H1 (cell line): ENCODE data around the gene DNAJC28. TPM values are rescaled to one million over a fixed set of nuclear protein-coding genes. Genes with fewer than 3 reads are reported as not detected.

ENCODE experiments used
- CBX8 ChIP-seq: fragments of 300-800, 300-1000 bp; sonication (generic); IDR thresholded peaks from 2 replicates; pipeline ENCODE4 v1.7.1; 2016; ENCODE audit warnings: low read depth, low read length, borderline replicate concordance
- EZH2 ChIP-seq: fragments of 200-600 bp; sonication (generic); IDR thresholded peaks from 2 replicates; pipeline ENCODE4 v1.7.1; 2012; ENCODE audit warnings: low read depth, mild to moderate bottlenecking, moderate library complexity, low read length, inconsistent platforms; ENCODE audit not compliant: severe bottlenecking
- POU5F1 ChIP-seq: IDR thresholded peaks from 2 replicates; pipeline ENCODE4 v1.6.1; 2011; ENCODE audit warnings: low read depth, mild to moderate bottlenecking, low read length, moderate library complexity
- polyA plus RNA-seq, 7 experiments: library from polyadenylated mRNA; depleted of rRNA in 3 of 7; stranded (reverse) in 5 of 7; unstranded in 2 of 7; fragments of >200 nt in 5 of 7; fragments of 200-250 nt in 2 of 7; gene quantifications; 1 replicate in 5 of 7; 2 replicates in 1 of 7; 4 replicates in 1 of 7; pipeline versions ENCODE4 v1.2.1 to v1.2.3, GENCODE V29; 2011 to 2013; ENCODE audit warnings: missing spikeins in 2 of 7, mixed read lengths in 2 of 7
- total RNA-seq: library from RNA; stranded (reverse); fragmentation: NEBNext Ultra II Directional; extraction: Animal tissue kit (Norgen Biotek cat#: 25700); gene quantifications from 2 replicates; pipeline ENCODE4 v1.2.1, GENCODE V29; 2021

The DNAJC28 gene
- total and polyA plus RNA-seq, 2 of the 8 experiments (the other 6 are each of a cell fraction or from before 2014, with no cell fraction given), result 0.97 to 4.3 TPM

- TF ChIP-seq EZH2 (no peak), POU5F1 (no peak), CBX8 (no peak)
- TF ChIP-seq, all 59 proteins: peak for 0
Measured at GRCh38 chr21:33441489-33442477, 49.7 kb downstream of the DNAJC28 start (continued).

Other genes starting within 250 kb of the DNAJC28 start
- 2.5 and 3.2 TPM in 2 replicates for gene IL10RB, start 225.3 kb downstream of the DNAJC28 start, total RNA-seq
- gene IL10RB, start 225.3 kb downstream of the DNAJC28 start, polyA plus RNA-seq (2011; rRNA removed), result 2.7 and 2.9 TPM in 2 replicates
- gene IFNAR1, start 166.7 kb downstream of the DNAJC28 start, total RNA-seq, result 13.4 and 17.1 TPM in 2 replicates
- gene IFNAR1, start 166.7 kb downstream of the DNAJC28 start, polyA plus RNA-seq (2011; rRNA removed), result 3.1 and 3.4 TPM in 2 replicates
- gene IFNGR2, start 88.3 kb downstream of the DNAJC28 start, total RNA-seq, result 34.9 and 36.0 TPM in 2 replicates
- gene IFNGR2, start 88.3 kb downstream of the DNAJC28 start, polyA plus RNA-seq (2011; rRNA removed), result 33.4 and 46.4 TPM in 2 replicates
- gene TMEM50B, start 11.7 kb downstream of the DNAJC28 start, total RNA-seq, result 16.8 and 17.8 TPM in 2 replicates
- 20.5 and 21.9 TPM in 2 replicates for gene TMEM50B, start 11.7 kb downstream of the DNAJC28 start, polyA plus RNA-seq (2011; rRNA removed)
- gene GART, start 50.4 kb upstream of the DNAJC28 start, total RNA-seq, result 231 TPM in 2 replicates
- 20.6 and 23.1 TPM in 2 replicates for gene GART, start 50.4 kb upstream of the DNAJC28 start, polyA plus RNA-seq (2011; rRNA removed)
- 270 and 274 TPM in 2 replicates for gene SON, start 51.3 kb upstream of the DNAJC28 start, total RNA-seq
- gene SON, start 51.3 kb upstream of the DNAJC28 start, polyA plus RNA-seq (2011; rRNA removed), result 113 and 122 TPM in 2 replicates
- 27.9 and 32.5 TPM in 2 replicates for gene DONSON, start 97.0 kb upstream of the DNAJC28 start, total RNA-seq
- 14.0 and 21.9 TPM in 2 replicates for gene DONSON, start 97.0 kb upstream of the DNAJC28 start, polyA plus RNA-seq (2011; rRNA removed)
- gene CRYZL1, start 150.0 kb upstream of the DNAJC28 start, total RNA-seq, result 15.6 and 16.8 TPM in 2 replicates
- 8.3 and 15.8 TPM in 2 replicates for gene CRYZL1, start 150.0 kb upstream of the DNAJC28 start, polyA plus RNA-seq (2011; rRNA removed)
- gene ITSN1, start 150.8 kb upstream of the DNAJC28 start, total RNA-seq, result 78.1 and 81.1 TPM in 2 replicates
- 48.9 and 60.8 TPM in 2 replicates for gene ITSN1, start 150.8 kb upstream of the DNAJC28 start, polyA plus RNA-seq (2011; rRNA removed)